Stimulated activated CD8-positive, alpha-beta memory T cell treated with anti-CD3 and anti-CD28 coated beads, Interleukin-7, amount 100 ng/mL, for 1 hour (primary cell): ENCODE measurements around the gene FER.

ENCODE experiments used
- DNase-seq, 2 donors: peaks; one replicate each; pipeline ENCODE4 v3.0.0-alpha.2; 2020; ENCODE audit warnings: low read depth in 2 of 2

Gene FER

DNA sequence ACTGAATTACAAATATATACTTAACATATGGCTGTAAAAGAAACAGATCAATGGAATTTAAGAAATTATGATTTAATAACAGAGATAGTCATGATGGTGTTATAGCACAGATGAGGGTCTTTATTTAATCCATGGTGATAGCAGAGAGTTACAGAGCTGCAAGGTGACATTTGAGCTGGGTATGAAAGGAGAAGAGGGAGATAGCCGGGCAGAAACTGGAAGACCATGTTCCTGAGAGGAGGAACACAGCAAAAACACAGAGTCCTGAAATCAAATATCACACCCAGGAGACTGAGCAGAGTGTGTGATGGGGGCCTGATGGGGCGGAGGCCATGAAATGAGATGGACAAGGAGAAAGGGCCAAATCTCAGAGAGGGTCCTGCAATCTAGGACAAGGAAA, 498.7 kb downstream of the FER start:
- no peak for DNase-seq
